HG02798 (cell line): Measurements from ENCODE around the gene SOS2.

Experiments
- ATAC-seq: cut with Tn5 transposase; IDR thresholded peaks from one replicate; pipeline ENCODE4 v1.9.1; 2021; ENCODE audit warnings: mild to moderate bottlenecking; ENCODE audit not compliant: unreplicated experiment, poor library complexity

Gene SOS2

DNA sequence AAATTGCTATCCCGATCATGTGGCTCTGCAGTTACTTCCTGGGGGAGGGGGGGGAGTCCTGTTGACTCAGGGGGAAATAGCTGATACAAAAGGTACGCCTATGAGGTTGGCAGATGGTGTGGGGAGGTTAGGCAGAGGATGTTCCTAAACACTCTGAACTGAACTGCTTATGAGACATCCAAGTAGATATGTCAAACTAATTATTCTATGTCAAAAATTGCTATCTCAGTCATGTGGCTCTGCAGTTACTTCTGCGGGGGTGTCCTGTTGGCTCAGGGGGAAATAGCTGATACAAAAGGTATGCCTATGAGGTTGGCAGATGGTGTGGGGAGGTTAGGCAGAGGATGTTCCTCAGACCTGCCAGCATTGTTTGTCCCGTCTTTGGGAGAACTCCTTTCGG, 109.9 kb downstream of the SOS2 start:
- no peak for ATAC-seq

DNA sequence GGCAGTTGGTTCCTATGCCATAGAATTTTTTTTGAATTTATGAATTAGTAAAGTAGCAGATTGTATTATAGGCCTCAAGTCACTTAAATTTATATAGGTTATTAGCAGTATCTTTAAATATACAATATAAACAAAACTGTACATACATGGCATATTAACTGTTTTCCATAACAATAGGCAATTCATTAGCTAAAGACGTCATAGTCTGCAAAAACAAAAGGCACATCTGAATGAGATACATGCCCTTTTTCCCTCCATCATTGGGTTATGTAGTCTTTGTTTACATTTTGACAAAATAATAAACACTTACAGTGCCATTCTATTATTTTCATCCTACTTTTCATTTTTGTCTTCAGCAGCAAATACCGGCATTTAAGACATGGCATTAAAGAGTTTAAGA, 113.9 kb downstream of the SOS2 start:
- ATAC-seq, result no peak

DNA sequence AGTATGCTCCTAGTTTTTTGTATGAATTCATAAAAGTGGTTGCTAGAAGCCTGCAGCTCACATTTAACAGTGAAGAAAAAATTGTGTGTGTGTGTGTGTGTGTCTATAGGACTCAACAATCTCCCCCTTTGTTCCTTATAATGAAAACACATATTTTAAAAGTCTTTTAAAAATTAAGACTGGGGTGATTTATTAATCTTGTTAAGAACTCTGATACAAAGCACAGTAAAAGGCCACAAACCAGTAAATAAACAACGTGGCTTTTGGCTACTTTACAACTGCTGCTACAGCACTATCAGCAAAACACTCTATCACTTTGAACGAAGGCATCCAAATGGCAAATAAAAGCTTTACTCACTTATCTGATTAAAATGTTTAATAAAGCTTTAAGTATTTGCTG, 114.4 kb downstream of the SOS2 start:
- ATAC-seq, result no peak

DNA sequence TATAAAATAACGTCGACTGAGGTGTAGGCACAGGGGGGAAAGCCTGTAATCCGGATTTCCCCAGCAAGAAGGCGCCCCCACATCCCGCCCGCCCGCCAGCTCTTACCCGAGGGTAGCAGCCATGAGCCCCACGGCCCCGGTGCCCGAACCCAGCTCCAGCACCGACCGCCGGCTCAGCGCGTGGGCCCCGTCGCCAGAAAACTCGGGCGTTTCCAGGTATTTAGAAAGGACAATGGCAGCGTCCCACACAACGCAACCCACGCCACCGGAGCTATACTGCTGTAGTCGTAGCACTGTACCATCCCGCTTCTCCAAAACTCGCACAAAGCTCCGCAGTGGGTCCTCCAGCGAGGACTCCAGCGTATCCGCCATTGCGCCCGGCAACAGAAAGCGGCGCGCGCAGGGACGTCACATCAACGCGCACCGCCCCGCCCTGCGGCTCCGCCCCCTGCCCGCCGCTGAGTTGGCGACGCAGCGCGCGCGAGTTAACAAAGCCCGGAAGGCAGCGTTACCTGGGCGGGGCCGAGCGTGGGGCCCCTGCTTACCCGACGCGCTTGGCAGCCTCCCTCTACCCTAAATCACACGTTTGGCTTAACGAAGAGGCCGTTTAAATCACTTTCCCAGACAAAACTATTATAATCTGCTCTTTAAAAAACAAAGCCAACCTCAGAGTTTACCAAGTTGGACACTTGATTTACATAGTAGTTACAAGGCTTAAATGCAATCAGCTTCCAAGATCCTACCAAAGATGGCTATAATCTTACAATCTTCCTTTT, 115.0 kb downstream of the SOS2 start, which contains the start of gene VCPKMT:
VCPKMT (minus strand) TSS at position 392 of the 776 bp plus-strand sequence; CDS start at position 372, 20 bp downstream.
- ATAC-seq, result peak; percentile 98

DNA sequence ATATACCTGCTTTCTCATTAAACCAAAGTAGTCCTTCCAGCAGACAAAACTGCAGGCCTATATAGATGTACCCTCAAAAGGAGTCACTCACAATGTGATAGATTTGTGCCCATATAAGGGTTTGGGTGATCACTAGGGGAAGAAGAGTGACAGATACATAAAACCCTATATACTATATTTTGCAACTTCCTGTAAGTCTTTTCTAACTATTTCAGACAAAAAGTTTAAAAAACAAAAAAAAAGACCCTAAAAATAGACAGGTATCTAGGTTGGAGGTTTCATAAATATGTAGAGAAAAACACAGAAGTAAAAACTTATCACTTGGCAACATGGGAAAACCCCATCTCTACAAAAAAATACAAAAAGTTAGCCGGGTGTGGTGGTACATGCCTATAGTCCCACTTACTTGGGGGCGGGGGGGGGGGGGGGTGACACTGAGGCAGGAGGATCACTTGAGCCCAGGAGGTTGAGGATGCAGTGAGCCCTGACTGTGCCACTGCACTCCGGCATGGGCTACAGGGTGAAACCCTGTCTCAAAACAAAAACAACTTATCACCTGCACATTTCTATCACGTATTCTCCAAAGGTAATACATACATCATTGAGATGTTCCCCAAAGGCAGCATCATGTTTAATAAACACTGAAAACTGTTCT, 117.9 kb downstream of the SOS2 start:
- no peak for ATAC-seq

DNA sequence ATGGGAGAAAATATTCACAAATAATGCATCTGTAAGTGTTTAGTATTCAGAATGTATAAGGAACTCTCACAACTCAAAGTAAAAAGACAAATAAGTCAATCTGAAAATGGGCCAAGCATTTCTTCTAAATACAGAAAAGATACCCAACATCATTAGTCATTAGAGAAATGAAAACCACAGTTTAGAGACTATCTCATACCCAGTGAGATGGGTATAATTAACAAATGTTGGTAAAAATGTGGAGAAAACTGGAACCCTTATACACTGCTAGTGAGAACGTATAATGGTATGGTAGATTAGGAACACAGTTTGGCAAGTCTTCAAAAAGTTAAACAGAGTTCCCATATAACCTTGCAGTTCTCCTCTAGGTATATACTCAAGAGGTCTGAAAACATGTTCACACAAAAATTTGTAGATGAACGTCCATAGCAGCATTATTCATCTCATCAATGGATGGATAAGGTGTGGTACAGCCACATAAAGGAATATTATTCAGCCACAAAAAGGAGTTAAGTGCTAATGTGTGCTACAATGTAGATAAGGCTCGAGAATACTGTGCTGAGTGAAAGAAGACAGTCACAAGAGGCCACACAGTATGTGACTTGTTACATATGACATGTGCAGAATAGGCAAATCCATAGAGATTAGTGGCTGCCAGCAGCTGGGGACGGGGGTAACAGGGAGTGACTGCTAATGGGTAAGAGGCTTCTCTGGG, 120.9 kb downstream of the SOS2 start:
- no peak for ATAC-seq

DNA sequence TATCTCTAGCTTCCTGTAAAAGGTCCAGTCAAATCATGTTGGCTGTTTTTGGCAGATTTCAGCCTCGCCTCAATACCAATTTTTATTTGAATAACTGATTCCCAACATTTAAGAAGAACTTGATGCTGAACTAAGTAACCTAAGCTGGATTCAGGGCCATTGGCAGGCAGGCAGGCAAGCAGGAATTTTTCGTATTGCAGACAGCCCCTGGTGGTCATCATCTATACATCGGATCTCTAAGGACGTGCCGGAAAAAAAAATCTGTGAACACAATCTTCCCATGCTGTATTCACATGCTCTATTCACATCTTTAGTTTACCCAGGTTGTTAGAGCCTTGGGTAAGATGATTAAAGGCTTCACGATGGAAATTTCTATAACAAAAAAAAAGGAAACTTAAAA, 122.0 kb downstream of the SOS2 start:
- ATAC-seq, result no peak

DNA sequence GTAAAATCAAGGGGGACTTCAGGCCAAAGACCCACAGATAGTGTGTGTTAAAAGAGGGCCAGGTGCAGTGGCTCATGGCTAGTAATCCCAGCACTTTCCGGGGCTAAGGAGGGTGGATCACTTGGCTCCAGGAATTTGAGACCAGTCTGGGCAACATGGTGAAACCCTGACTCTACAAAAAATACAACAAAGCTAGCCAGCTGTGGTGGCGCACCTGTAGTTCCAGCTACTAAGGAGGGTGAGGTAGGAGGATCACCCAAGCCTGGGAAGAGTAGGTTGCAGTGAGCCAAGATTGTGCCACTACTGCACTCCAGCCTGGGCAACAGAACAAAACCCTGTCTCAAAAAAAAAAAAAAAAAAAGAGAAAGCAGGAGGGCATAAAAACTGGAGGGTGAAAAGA, 123.5 kb downstream of the SOS2 start:
- ATAC-seq, result no peak

DNA sequence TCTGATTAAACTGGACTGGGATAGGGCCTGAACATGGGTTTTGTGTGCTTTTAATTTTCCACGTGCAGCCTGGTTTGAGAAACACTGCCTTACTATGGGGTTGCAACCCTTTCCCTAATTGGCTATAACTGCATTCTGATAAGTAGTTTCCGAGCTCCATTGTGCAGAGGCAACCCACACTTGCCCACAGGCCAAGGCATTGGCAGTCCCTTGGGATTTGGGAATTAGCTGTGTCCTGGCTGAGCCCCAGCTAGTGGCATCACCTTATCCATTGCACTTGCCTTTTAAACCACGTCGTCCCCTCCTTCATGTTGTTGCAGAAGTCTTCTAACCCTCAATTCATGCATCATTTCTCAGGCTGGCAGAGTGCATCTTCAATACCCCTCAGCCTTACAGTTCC, 125.2 kb downstream of the SOS2 start:
- no peak for ATAC-seq

DNA sequence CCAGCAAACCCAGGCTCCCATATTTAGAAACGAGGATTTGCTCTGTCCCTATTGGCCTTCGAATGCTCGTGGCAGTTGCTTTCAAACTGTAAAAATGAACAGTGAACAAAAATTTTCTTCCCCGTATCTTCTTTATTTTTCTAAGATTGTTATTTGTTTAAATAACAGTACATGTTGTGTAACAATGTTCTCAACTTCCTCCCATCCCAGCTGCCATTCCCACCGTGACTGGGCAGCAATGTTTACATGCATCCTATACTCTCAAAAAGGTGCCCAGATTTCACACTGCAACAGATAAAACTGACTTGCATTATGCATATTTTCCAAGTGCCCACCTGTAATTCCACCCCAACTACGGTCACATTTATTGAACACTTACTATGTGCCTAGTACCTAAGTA, 127.8 kb downstream of the SOS2 start:
- ATAC-seq, result no peak

DNA sequence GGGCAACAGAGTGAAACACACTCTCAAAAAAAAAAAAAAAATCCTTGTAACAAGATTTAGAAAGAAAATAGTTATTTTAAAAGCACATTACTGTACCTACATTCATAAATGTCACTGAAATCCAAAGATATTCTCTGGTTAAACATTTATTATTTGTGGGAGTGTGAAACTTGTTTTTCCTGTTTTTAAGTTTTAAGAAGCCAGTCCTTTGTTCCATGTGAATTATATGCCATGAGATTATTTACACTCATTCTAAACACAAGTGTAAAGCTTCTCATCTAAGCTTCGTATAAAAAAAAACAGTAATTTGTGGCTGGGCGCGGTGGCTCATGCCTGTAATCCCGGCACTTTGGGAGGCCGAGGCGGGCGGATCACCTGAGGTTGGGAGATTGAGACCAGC, 130.0 kb downstream of the SOS2 start:
- ATAC-seq, result no peak

DNA sequence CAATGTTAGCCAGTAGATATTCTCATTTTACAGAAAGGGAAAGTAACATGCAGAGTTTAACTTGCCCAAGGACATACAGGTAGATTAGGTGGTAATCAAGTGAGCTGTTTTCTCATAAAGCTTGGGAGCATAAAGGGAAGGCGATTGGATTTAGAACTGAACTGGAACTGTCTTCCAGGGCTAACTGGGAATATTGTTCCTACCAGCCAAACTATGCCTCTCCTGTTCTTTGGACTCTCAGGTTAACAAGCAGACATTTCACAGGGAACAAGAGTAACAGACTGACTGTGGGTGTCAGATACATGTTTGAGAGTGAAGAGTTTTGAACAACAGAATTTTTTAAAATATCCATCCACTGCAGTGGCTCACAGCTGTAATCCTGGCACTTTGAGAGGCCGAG, 130.6 kb downstream of the SOS2 start:
- no peak for ATAC-seq

DNA sequence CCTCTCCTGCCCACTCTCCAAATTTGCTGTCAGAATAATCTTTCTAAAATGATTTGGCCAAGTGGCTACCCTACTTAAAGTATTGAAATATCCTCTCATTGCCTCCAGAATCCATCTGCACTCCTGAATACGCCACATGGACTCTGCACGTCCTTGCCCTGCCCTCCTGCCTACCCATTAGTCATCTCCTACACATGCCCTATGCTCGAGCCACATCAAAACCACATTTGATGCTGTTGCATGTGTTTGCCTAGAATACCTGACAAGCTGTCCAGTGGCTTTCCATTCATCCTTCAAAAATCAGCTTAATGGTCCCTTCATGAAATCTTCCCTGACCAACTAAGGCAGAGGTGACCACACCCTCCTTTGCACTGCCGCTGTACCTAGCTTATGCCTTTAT, 132.0 kb downstream of the SOS2 start:
- no peak for ATAC-seq

DNA sequence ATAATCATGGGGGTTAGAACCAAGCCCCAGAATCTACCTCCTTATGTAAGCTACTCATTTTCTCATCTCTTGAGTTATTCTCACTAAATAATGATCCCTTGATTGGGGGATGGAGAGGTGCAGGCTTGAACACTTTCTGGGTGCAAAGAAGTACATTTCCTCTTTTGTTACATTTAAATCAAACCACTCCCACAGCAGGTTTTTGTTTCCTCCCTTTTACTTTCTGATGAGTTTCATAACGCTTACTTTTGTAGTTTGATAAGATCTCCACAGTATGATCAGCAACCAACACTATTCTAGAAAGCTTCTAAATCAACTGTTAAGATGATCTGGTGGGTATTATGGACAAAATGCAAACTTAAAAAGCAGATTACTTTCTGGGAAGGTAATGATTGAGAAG, 135.5 kb downstream of the SOS2 start:
- ATAC-seq, result no peak

DNA sequence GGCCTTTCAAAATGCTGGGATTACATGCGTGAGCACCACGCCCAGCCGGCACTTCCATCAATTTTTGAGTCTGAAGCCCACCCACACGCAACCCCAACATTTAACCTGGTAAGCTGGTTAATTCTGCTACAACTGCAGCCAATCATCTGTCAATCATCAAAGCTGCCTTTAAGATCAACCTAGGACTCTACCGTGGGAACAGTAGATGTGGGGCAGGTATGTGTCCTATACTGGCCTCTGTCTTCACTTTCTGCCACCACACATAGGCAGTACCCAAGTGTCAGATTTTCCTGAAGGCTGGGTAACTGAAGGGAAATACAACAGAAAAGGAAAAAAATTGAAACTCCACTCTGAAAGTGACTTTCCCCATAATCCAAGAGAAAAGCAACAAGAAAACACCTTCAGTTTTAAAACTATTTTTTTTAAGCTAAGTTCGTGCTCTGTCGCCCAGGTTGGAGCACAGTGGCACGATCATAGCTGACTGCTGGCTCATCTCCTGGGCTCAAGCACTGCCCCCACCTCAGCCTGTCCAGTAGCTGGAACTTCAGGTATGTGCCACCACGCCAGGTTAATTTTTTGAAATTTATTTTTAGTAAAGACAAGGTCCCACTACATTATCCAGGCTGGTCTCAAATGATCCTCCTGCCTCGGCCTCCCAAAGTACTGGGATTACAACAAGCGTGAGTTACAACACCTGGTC, 137.2 kb downstream of the SOS2 start:
- ATAC-seq, result no peak

DNA sequence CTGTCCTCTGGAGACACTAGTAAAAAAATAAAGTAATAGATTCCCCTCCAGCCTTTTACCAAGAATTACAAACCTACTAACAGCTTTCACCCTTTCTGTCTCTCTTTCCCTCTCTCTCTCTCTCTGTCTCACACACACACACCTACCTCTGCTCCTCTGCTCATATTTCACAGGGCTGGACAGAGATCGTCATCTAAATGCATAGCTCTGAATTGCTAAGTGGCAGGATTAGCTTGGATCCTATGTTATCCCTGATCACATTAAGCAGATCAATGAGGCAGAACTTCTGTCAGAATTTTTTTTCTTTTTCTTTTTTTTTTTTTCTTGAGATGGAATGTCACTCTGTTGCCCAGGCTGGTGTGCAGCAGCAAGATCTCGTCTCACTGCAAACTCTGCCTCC, 137.9 kb downstream of the SOS2 start:
- no peak for ATAC-seq

DNA sequence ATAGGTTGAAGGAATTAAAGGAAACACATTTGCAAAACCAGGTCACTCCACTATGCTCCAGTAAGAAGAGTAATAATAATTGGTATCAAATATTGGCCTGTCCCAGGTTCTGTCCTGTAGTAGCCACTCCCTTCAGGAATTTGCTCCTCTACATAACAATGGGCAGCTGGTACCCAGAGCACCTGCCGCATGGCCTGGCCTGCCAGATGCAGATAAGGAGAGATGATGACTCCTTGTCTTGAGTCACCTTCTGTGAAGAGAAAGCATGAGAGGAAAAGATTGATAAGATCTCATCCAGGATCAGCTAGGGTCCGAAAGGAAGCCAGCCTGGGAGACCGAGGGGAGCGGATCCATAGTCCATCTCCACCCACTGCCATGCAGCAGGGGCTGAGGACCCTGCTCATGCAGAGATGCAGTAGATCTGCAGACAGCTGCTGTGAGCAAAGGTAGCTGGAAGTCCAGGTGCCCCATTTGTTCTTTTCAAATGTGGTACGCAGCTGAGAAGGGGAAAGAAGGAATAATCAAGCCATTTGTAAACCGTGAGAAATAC, 139.3 kb downstream of the SOS2 start:
- no peak for ATAC-seq

DNA sequence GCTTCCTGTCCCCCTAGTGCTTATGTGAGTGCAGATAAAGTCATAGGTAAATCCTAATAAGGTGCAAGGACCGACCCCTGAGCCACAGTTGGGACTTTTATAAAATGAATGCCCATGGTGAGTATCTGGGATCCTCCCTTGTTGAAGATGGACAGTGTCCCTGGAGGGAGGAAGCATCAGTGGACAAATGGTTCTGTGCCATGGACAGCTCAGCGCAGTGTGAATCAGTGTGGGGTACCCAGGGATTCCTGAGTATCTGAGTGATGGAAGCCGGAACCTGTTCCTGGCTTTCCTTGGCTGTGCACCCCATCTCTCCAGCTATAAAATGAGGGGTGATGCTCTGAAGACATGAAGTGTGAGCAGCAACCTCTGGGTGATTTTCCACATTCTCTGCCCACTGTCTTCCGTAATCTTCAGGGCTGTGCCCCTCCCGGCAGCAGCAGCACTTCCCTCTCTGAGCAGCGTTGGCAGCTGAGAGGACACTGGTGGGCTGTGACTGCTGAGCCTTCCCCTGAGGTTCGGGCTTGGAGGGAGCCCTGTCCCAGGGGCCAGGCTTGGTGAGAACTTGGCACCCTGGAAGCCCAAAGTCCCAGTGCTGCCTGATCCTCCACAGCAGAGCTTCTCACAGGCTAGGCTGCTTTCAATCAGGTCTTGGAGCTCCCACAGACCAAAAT, 140.0 kb downstream of the SOS2 start:
- no peak for ATAC-seq

DNA sequence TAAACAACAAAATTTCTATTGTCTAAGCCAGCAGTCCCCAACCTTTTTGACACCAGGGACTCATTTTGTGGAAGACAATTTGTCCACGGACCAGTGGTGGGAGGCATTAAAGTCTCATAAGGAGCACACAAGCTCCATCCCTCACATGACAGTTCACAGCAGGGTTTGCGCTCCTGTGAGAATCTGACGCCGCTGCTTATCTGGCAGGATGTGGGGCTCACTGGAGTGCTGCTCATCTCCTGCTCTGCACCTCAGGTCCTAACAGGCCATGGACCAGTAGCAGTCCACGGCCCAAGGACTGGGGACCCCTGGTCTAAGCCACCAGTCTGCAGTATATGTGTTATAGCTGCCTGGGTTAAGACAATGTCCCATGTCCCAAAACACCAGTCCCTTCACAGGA, 142.2 kb downstream of the SOS2 start:
- ATAC-seq, result no peak

DNA sequence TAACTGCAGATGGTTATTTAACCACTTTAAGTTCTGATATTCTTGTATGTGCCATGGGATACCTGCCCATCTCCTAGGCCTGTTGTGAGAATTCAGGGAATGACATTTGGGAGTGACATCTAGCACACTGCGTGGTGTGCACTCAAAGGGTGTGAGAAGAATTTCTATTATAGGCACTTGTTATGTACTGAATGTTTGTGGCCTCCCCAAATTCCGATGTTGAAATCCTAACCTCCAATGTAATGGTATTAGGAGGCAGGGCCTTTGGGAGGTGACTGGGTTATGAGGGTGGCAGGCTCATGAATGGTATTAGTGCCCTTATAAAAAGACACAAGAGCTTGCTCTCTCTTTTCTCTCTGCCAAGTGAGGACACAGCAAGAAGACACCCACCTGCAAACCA, 142.6 kb downstream of the SOS2 start:
- ATAC-seq, result no peak
